Measurements from ENCODE around the gene KYAT1. TPM values are rescaled to one million over a fixed set of nuclear protein-coding genes. Genes with fewer than 3 reads are reported as not detected.

The KYAT1 gene
- total and polyA plus RNA-seq, 2 of the 8 experiments (the other 6 are each of a cell fraction or from before 2014, with no cell fraction given), result 30.4 to 42.2 TPM

DNA sequence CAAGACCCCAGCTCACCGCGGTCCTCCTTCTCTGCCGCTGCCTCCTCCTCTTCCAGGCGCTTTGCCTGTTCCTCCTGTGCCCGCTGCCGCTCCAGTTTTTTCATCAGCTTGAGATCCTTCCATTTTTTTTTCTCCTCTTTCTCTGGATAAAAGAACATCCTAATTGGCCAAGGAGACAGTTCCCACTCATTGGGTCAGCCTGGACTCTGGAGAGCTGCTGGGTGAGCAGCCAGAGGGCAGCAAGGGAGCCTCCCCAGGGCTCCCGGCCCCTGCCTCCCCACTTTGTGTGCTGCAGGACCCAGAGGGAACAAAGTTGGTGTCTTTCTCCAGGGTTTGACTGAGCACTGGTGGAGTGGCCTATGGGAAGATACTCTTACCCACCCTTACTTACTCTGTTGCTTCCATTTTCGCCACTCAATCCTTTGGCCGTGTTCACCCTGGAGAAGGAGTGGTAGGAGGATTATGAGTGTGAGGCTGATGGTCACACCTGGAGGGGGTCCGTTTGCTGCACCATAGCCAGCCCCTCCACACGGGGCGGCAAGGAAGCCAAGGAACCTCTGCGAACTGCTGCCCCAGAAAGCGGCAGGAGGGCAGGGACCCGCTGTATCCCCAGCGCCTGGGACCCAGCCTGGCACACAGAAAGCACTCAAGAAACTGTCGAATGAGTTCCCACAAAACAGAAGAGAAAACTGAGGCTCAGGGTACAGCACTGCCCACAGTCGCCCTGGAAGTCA lies 52.9 kb downstream of the KYAT1 start:
- Histone ChIP-seq H3K27ac (ENCODE audit: low read depth, low read length) (peak overlapping the region; percentile 70), H2BK20ac (ENCODE audit: low read length) (no peak overlapping the region), H3K4me1 (replicated peaks in 1 of 4; ENCODE audit: control insufficient read depth in 3 of 4, insufficient read depth in 4 of 4, low read length in 3 of 4) (peaks cover 0 to 3% (median 0%) of the 10 kb centered on the region in 4 experiments; a peak in 1 of 7 replicates), H2BK120ac (replicated peaks; ENCODE audit: low read depth, low read length) (no peak overlapping the region), H3K56ac (replicated peaks; ENCODE audit: insufficient read length, low read depth, low read length) (peak overlapping the region; percentile 77), H3K23ac (ENCODE audit: insufficient read length) (no peak overlapping the region), H2AK5ac (ENCODE audit: low read depth, low read length) (0 out of 2 replicates have a peak overlapping the region, but pooled peaks have one; percentile 39), H3K18ac (ENCODE audit: extremely low read depth, low read length) (peak overlapping the region; percentile 60), H4K8ac (ENCODE audit: extremely low read depth, insufficient read depth, low read length) (peak overlapping the region; percentile 95), H3K4me2 (ENCODE audit: insufficient read depth in 1 of 2, low read depth in 2 of 2, low read length in 2 of 2) (peak overlapping the region; percentile 88 to 97), H3K9me3 (ENCODE audit: insufficient read depth in 2 of 2, low read depth in 1 of 2, low read length in 1 of 2) (no peaks in the 10 kb centered on the region), H4K91ac (replicated peaks; ENCODE audit: insufficient read length, low read length) (peak overlapping the region; percentile 74), H2BK5ac (ENCODE audit: low read depth, low read length) (peak overlapping the region; percentile 71; the same call in 1 of the 2 replicates), H2BK15ac (ENCODE audit: low read length) (no peak overlapping the region), H3K4me3 (ENCODE audit: extremely low read depth in 1 of 4, insufficient read depth in 2 of 4, low read depth in 3 of 4, low read length in 4 of 4) (peak overlapping the region; percentile 85 to 95 (median 92)), H3K23me2 (ENCODE audit: low read depth, low read length) (peaks cover 5% of the 10 kb centered on the region; the same call in 1 of the 2 replicates), H3K79me1 (ENCODE audit: low read depth, low read length) (no peaks in the 10 kb centered on the region; the same call in 1 of the 2 replicates), H3K9ac (replicated peaks in 1 of 4; ENCODE audit: extremely low read depth in 1 of 4, low read depth in 3 of 4, low read length in 3 of 4) (peak overlapping the region; percentile 78 to 86 (median 84)), H4K5ac (ENCODE audit: insufficient read length, low read depth, low read length) (peak overlapping the region; percentile 86), H3K79me2 (ENCODE audit: control insufficient read depth in 1 of 2, insufficient read depth in 2 of 2, low read length in 2 of 2) (peaks cover 0 to 9% of the 10 kb centered on the region in 2 experiments; a peak in 1 of 4 replicates), H2BK12ac (ENCODE audit: low read depth, low read length) (peak overlapping the region; percentile 9; the same call in 1 of the 2 replicates), H3K27me3 (replicated peaks in 1 of 4; ENCODE audit: control insufficient read depth in 3 of 4, extremely low read depth in 1 of 4, insufficient read depth in 3 of 4, low read length in 3 of 4) (no peaks in the 10 kb centered on the region), H3K14ac (ENCODE audit: insufficient read length) (no peak overlapping the region), H3K36me3 (ENCODE audit: control insufficient read depth in 2 of 4, insufficient read depth in 4 of 4, low read length in 3 of 4) (peaks cover 22 to 44% (median 35%) of the 10 kb centered on the region in 4 experiments; a peak in 7 of 8 replicates), H2AFZ (ENCODE audit: low read length) (0 out of 2 replicates have a peak overlapping the region, but pooled peaks have one; percentile 3), H3K4ac (replicated peaks; ENCODE audit: insufficient read length, low read depth, low read length) (peak overlapping the region; percentile 83), H4K20me1 (replicated peaks in 1 of 2; ENCODE audit: control insufficient read depth in 1 of 2, insufficient read depth in 2 of 2, low read length in 2 of 2) (peaks cover 0 to 3% of the 10 kb centered on the region in 2 experiments)
- no peak for FAIRE-seq
- 41% methylated on average over 18 of the region's 18 CpGs; no CpG with 5 or more reads in 1 of the 2 experiments for WGBS, 2 experiments (ENCODE audit: extremely low coverage in 1 of 2, insufficient coverage in 1 of 2, insufficient read length in 1 of 2, insufficient replicate concordance in 2 of 2, low coverage in 1 of 2, low lambda C conversion rate in 2 of 2, missing lambda C conversion rate in 1 of 2)
- DNase-seq (ENCODE audit: low read depth in 1 of 2, low spot score in 2 of 2), result no peak
- ChIA-PET CTCF (ENCODE audit: partially characterized antibody) (interaction anchor here (1.0 to 1.5 kb wide), 3 partner anchors 9 to 117 kb away, joined by 3 read pairs; partner anchors contain the start of gene ENDOG), POLR2A (ENCODE audit: partially characterized antibody) (interaction anchor here (0.7 to 4.4 kb wide), 12 partner anchors 9 to 192 kb away, joined by 3 to 62 read pairs (median 4); partner anchors contain the start of genes ENDOG, KYAT1 and LRRC8A)
- TF ChIP-seq RBBP5 (IDR thresholded peaks at IDR 0.05; ENCODE audit: borderline replicate concordance, low read depth, low read length) (no peak), KDM4A (IDR thresholded peaks at IDR 0.05; ENCODE audit: low read depth, low read length, severe bottlenecking) (no peak), FOSL1 (IDR thresholded peaks at IDR 0.05; ENCODE audit: insufficient read depth, low read depth, low read length) (no peak), GTF2F1 (IDR thresholded peaks at IDR 0.05; ENCODE audit: borderline replicate concordance, low read depth, low read length) (no peak), CHD2 (IDR thresholded peaks at IDR 0.05; ENCODE audit: low read length) (no peak), CREB1 (IDR thresholded peaks at IDR 0.05) (no peak), ZNF274 (IDR thresholded peaks at IDR 0.05; ENCODE audit: borderline replicate concordance, extremely low read depth, low read length) (no peak), RXRA (IDR thresholded peaks at IDR 0.05; ENCODE audit: insufficient read depth, low read depth, low read length) (no peak), MAFK (IDR thresholded peaks at IDR 0.05; ENCODE audit: low read depth, low read length) (no peak)

All from H1 (cell line).